ENCODE data around the gene PIGM.

PIGM gene

GRCh38 chr1:159989581-159989980, 42.2 kb downstream of the PIGM start:
- DNase-seq (ENCODE audit: low spot score): no peak

GRCh38 chr1:159988006-159988405, 43.8 kb downstream of the PIGM start:
- DNase-seq (ENCODE audit: low spot score): no peak

GRCh38 chr1:159987186-159987585, 44.6 kb downstream of the PIGM start:
- no peak for DNase-seq (ENCODE audit: low spot score)

- DNase-seq (ENCODE audit: low spot score): no peak
These were observed 45.3 kb downstream of the PIGM start for GRCh38 chr1:159986531-159986930.

GRCh38 chr1:159986093-159986492, 45.7 kb downstream of the PIGM start:
- no peak for DNase-seq (ENCODE audit: low spot score)

- no peak for DNase-seq (ENCODE audit: low spot score)
These were observed 46.3 kb downstream of the PIGM start for GRCh38 chr1:159985473-159985872.

- DNase-seq (ENCODE audit: low spot score): no peak
These were observed 48.1 kb downstream of the PIGM start for GRCh38 chr1:159983681-159984080.

GRCh38 chr1:159982280-159982679, 49.5 kb downstream of the PIGM start:
- DNase-seq (ENCODE audit: low spot score): no peak

- no peak for DNase-seq (ENCODE audit: low spot score)
These were observed 50.3 kb downstream of the PIGM start for GRCh38 chr1:159981351-159982055.

GRCh38 chr1:159980786-159981185, 51.0 kb downstream of the PIGM start:
- DNase-seq (ENCODE audit: low spot score): no peak

GRCh38 chr1:159980076-159980475, 51.7 kb downstream of the PIGM start:
- DNase-seq (ENCODE audit: low spot score): no peak

GRCh38 chr1:159979257-159979656, 52.5 kb downstream of the PIGM start:
- no peak for DNase-seq (ENCODE audit: low spot score)

GRCh38 chr1:159978107-159978398, 53.7 kb downstream of the PIGM start:
- no peak for DNase-seq (ENCODE audit: low spot score)

GRCh38 chr1:159977364-159978106, 54.3 kb downstream of the PIGM start:
- no peak for DNase-seq (ENCODE audit: low spot score)

Measured in CD4-positive, alpha-beta T cell treated with Interleukin-15 for 4 hours (primary cell).